Osteoblast (primary cell): ENCODE data around the gene COL4A5. TPM values are rescaled to one million over a fixed set of nuclear protein-coding genes. Genes with fewer than 3 reads are reported as not detected.

ENCODE experiments used
- DNase-seq: peaks from one replicate; pipeline ENCODE4 v3.0.0; 2011; ENCODE audit warnings: low spot score, mixed read lengths; ENCODE audit not compliant: insufficient read length; ENCODE audit errors: missing footprints
- H2AFZ ChIP-seq: 2 replicates; pipeline ENCODE4 v1.6.0; 2011; ENCODE audit warnings: mild to moderate bottlenecking, low read length
- H3K27ac ChIP-seq: 2 replicates; pipeline ENCODE4 v1.5.1; 2011; ENCODE audit warnings: mild to moderate bottlenecking, low read depth, low read length, moderate library complexity
- H3K27me3 ChIP-seq: 2 replicates; pipeline ENCODE4 v1.6.0; 2012; ENCODE audit warnings: mild to moderate bottlenecking, control low read depth, inconsistent platforms, low read length, moderate library complexity; ENCODE audit not compliant: insufficient read depth
- H3K36me3 ChIP-seq: 2 replicates; pipeline ENCODE4 v1.5.1; 2011; ENCODE audit warnings: mild to moderate bottlenecking, low read length, control low read depth, moderate library complexity; ENCODE audit not compliant: insufficient read depth
- H3K4me1 ChIP-seq: 2 replicates; pipeline ENCODE4 v1.5.1; 2011; ENCODE audit warnings: mild to moderate bottlenecking, low read length, control low read depth, moderate library complexity; ENCODE audit not compliant: insufficient read depth
- H3K4me2 ChIP-seq: 2 replicates; pipeline ENCODE4 v1.6.0; 2011; ENCODE audit warnings: mild to moderate bottlenecking, low read length; ENCODE audit not compliant: insufficient read depth
- H3K4me3 ChIP-seq: fragments of 200-600 bp; sonication (generic); 3 replicates; pipeline ENCODE4 v1.5.1; 2012; ENCODE audit warnings: mild to moderate bottlenecking, low read length, inconsistent platforms; ENCODE audit not compliant: insufficient read depth
- H3K79me2 ChIP-seq: 2 replicates; pipeline ENCODE4 v1.6.0; 2012; ENCODE audit warnings: mild to moderate bottlenecking, low read length, control low read depth, inconsistent platforms; ENCODE audit not compliant: insufficient read depth
- H3K9me3 ChIP-seq: 2 replicates; pipeline ENCODE4 v1.5.1; 2011; ENCODE audit warnings: low read depth, low read length, control low read depth
- H4K20me1 ChIP-seq: 2 replicates; pipeline ENCODE4 v1.6.0; 2012; ENCODE audit warnings: mild to moderate bottlenecking, low read length, control low read depth; ENCODE audit not compliant: insufficient read depth
- total RNA-seq: library from RNA; depleted of rRNA; stranded (reverse); fragments of >200 nt; gene quantifications from 2 replicates; pipeline ENCODE4 v1.2.3, GENCODE V29; 2012
- TF ChIP-seq, protein P1 (sequence below): IDR thresholded peaks from 2 replicates; pipeline ENCODE4 v1.5.1; 2011; ENCODE audit warnings: mild to moderate bottlenecking, low read depth, low read length, moderate library complexity; ENCODE audit errors: extremely low read depth

The COL4A5 gene
- total RNA-seq, 1 donor = 0.36 TPM

DNA sequence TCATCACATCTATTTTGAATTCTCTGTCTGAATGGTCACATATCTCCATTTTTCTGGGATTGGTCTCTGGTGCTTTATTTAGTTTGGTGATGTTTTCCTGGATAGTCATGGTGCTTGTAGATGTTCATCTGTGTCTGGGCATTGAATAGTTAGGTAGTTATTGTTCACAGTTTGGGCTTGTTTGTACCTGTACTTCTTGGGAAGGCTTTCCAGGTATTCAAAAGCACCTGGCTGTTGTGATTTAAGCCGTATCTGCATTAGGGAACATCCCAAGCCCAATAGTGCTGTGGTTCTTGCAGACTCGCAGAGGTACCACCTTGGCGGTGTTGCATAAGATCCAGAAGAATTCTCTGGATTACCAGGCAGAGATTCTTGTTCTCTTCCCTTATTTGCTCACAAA, 44.6 kb downstream of the COL4A5 start:
- Histone ChIP-seq H3K79me2 (no peaks in the 10 kb centered on the region), H3K4me2 (no peak overlapping the region), H2AFZ (no peak overlapping the region), H3K36me3 (no peaks in the 10 kb centered on the region), H3K27me3 (no peaks in the 10 kb centered on the region), H3K4me1 (no peaks in the 10 kb centered on the region), H3K4me3 (no peak overlapping the region), H3K9me3 (no peaks in the 10 kb centered on the region), H3K27ac (no peak overlapping the region), H4K20me1 (no peaks in the 10 kb centered on the region)
- TF ChIP-seq, protein P1, sequence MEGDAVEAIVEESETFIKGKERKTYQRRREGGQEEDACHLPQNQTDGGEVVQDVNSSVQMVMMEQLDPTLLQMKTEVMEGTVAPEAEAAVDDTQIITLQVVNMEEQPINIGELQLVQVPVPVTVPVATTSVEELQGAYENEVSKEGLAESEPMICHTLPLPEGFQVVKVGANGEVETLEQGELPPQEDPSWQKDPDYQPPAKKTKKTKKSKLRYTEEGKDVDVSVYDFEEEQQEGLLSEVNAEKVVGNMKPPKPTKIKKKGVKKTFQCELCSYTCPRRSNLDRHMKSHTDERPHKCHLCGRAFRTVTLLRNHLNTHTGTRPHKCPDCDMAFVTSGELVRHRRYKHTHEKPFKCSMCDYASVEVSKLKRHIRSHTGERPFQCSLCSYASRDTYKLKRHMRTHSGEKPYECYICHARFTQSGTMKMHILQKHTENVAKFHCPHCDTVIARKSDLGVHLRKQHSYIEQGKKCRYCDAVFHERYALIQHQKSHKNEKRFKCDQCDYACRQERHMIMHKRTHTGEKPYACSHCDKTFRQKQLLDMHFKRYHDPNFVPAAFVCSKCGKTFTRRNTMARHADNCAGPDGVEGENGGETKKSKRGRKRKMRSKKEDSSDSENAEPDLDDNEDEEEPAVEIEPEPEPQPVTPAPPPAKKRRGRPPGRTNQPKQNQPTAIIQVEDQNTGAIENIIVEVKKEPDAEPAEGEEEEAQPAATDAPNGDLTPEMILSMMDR = no peak
- no peak for DNase-seq

DNA sequence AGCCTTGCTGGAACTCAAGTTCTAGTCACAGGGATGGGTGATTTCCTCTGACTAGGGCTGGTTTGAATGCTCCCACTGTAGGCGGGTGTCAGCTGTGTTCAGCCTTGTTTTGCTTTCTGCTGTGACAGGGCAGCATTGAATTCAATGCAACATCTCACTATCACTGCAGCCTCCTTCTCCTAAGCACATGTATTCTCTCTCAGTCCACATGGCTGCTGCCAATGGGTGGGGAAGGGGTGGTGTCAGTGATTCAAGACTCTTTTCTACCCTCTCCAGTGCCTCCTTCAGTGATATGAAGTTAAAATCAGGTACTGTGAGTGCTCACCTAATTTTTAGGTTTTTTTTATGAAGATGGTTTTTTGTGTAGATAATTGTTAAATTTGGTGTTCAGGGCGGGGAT, 46.3 kb downstream of the COL4A5 start:
- Histone ChIP-seq H3K79me2 (no peaks in the 10 kb centered on the region), H4K20me1 (no peaks in the 10 kb centered on the region), H3K27me3 (peaks cover 4% of the 10 kb centered on the region), H3K9me3 (no peaks in the 10 kb centered on the region), H3K4me3 (no peak overlapping the region), H3K4me2 (no peak overlapping the region), H3K4me1 (no peaks in the 10 kb centered on the region), H2AFZ (no peak overlapping the region), H3K36me3 (no peaks in the 10 kb centered on the region), H3K27ac (no peak overlapping the region)
- TF ChIP-seq, protein P1 = no peak
- DNase-seq = no peak

DNA sequence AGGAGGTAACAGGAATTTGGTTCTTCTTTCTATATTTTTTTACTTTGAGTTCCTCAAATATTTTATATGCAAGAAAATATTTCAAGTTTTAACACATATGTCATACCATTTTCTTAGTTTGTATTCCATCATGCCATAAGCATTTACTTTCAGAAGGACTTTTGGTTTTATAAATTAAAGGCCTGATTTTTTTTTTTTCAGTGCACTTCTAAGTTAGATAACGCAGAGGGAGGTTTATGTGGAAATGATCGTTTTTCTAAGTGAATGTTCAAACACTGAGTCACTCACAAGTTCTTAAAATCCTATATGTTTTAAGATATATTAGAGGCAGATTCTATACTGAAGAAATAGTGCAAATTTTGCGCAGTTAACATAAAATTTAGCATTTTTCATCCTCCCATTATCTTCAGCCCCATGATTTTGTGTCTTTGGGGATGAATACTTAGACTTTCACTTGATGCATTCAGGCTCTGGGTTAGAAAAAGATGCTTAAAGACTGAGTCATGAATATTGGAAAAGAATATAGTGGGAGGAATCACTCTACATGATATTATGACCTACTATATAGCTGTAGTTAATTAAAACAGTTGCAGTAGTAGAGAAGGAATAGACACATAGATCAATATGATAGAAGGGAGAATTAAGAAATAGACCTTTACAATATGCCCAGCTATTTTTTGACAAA, 54.9 kb downstream of the COL4A5 start:
- Histone ChIP-seq H3K27ac (no peak overlapping the region), H3K4me1 (no peaks in the 10 kb centered on the region), H3K4me2 (no peak overlapping the region), H3K4me3 (no peak overlapping the region), H3K9me3 (no peaks in the 10 kb centered on the region), H3K36me3 (no peaks in the 10 kb centered on the region), H4K20me1 (no peaks in the 10 kb centered on the region), H3K79me2 (no peaks in the 10 kb centered on the region), H2AFZ (no peak overlapping the region), H3K27me3 (peaks cover 8% of the 10 kb centered on the region)
- DNase-seq = no peak
- TF ChIP-seq, protein P1 = no peak

DNA sequence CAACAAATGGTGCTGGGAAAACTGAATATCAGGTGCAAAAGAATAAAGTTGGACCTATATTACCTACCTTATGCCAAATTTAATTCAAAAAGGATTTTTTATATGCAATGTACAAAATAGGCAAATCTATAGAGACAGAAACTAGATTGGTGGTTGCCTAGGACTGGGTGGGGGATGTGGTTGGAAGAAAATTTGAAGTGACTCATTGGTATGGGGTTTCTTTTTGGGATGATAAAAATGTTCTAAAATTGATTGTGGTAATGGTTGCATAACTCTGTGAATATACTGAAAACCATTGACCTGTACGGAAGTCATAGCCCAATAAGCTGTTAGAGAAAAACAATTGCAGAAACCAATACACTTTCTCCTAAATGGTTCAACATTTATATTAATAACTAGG, 72.1 kb downstream of the COL4A5 start:
- TF ChIP-seq, protein P1 = no peak
- DNase-seq = no peak
- no peak overlapping the region for H2AFZ ChIP-seq

More for the DNA sequence above, 72.1 kb downstream of the COL4A5 start:
- H3K27ac ChIP-seq = no peak overlapping the region
- H3K27me3 ChIP-seq = no peaks in the 10 kb centered on the region
- H3K36me3 ChIP-seq = no peaks in the 10 kb centered on the region
- no peaks in the 10 kb centered on the region for H3K79me2 ChIP-seq
- H3K4me3 ChIP-seq = no peak overlapping the region
- no peak overlapping the region for H3K4me2 ChIP-seq
- H3K9me3 ChIP-seq = peaks cover 3% of the 10 kb centered on the region
- no peaks in the 10 kb centered on the region for H4K20me1 ChIP-seq
- H3K4me1 ChIP-seq = no peaks in the 10 kb centered on the region
